GM10266 (cell line): Measurements from ENCODE around the gene EPB41L2.

Experiments used
- DNase-seq: peaks from one replicate; pipeline ENCODE4 v3.0.0; 2012; ENCODE audit errors: extremely low spot score
- CTCF ChIP-seq: IDR thresholded peaks from 2 replicates; pipeline ENCODE4 v1.5.1; 2012; ENCODE audit warnings: mild to moderate bottlenecking, low read depth; ENCODE audit not compliant: control insufficient read depth, insufficient read depth; ENCODE audit errors: missing control alignments

The EPB41L2 gene

GRCh38 chr6:130936933-130937332 lies 126.1 kb downstream of the EPB41L2 start:
- no peak for TF ChIP-seq CTCF
- DNase-seq = no peak

GRCh38 chr6:130935978-130936377 lies 127.1 kb downstream of the EPB41L2 start:
- no peak for TF ChIP-seq CTCF
- no peak for DNase-seq

GRCh38 chr6:130934848-130935585 lies 128.0 kb downstream of the EPB41L2 start:
- no peak for TF ChIP-seq CTCF
- DNase-seq = no peak

- DNase-seq = no peak
- no peak for TF ChIP-seq CTCF
These were observed 129.3 kb downstream of the EPB41L2 start for GRCh38 chr6:130933712-130934200.

- TF ChIP-seq CTCF = no peak
- DNase-seq = no peak
These were observed 130.1 kb downstream of the EPB41L2 start for GRCh38 chr6:130932921-130933320.

GRCh38 chr6:130932438-130932837 lies 130.6 kb downstream of the EPB41L2 start:
- DNase-seq = no peak
- no peak for TF ChIP-seq CTCF

- DNase-seq = no peak
- no peak for TF ChIP-seq CTCF
These were observed 131.4 kb downstream of the EPB41L2 start for GRCh38 chr6:130931683-130932082.
